ACC112 (cell line): ENCODE measurements around the gene MAP4K4.
A peak's percentile ranks its signal among the peaks of the same experiment; 100 is the strongest.

Experiments
- H2AFZ ChIP-seq: fragments of 200-600 bp; sonication (generic); one replicate; pipeline ENCODE4 v1.6.0; 2017; ENCODE audit warnings: antibody characterized with exemption, low read length; ENCODE audit not compliant: unreplicated experiment
- H3K27ac ChIP-seq: fragments of 200-600 bp; sonication (generic); 2 replicates; pipeline ENCODE4 v1.5.1; 2014; ENCODE audit warnings: low read depth, mild to moderate bottlenecking, antibody characterized with exemption, low read length, moderate library complexity
- H3K27me3 ChIP-seq: fragments of 200-600 bp; sonication (generic); 2 replicates; pipeline ENCODE4 v1.6.1; 2014; ENCODE audit warnings: mild to moderate bottlenecking, antibody characterized with exemption, low read length, moderate library complexity, mixed read lengths; ENCODE audit not compliant: insufficient read depth
- H3K36me3 ChIP-seq: fragments of 200-600 bp; sonication (generic); 2 replicates; pipeline ENCODE4 v1.6.1; 2016; ENCODE audit warnings: mild to moderate bottlenecking, antibody characterized with exemption, low read length, moderate library complexity, mixed read lengths; ENCODE audit not compliant: insufficient read depth
- H3K4me1 ChIP-seq: fragments of 200-600 bp; sonication (generic); one replicate; pipeline ENCODE4 v1.6.1; 2016; ENCODE audit warnings: low read length, mixed read lengths; ENCODE audit not compliant: insufficient read depth, unreplicated experiment, control insufficient read depth
- H3K4me3 ChIP-seq: fragments of 200-600 bp; sonication (generic); 2 replicates; pipeline ENCODE4 v1.5.1; 2014; ENCODE audit warnings: mild to moderate bottlenecking, low read depth, low read length
- H3K79me2 ChIP-seq: fragments of 200-600 bp; sonication (generic); one replicate; pipeline ENCODE4 v1.6.0; 2016; ENCODE audit warnings: low read length; ENCODE audit not compliant: control insufficient read depth, unreplicated experiment, insufficient read depth

Gene MAP4K4

DNA sequence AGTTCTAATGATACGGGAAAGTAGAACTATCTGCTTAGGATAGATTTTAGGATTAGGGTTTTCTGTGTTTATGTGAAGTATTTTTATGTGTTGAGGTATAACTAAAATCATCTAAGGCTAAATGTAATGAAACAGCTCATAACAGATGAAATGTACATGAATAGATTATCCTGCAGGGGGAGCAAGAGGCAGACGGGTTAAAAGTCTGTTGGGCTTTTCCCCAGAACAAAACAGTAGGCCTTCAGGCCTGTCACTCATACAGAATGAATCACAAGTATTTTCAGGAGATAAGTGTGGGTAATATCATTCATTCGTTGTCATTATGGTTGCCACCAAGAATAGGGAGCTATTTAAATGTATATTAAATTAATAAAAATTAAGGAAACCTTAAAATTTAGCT lies 186.4 kb downstream of the MAP4K4 start:
- peaks cover 58% of the 10 kb centered on the region for H3K36me3 ChIP-seq
- peaks cover 16% of the 10 kb centered on the region for H3K79me2 ChIP-seq
- peak overlapping the region; percentile 25 for H3K27ac ChIP-seq
- no peak overlapping the region for H3K4me3 ChIP-seq
- H3K27me3 ChIP-seq = no peaks in the 10 kb centered on the region
- no peak overlapping the region for H2AFZ ChIP-seq
- peaks cover 30% of the 10 kb centered on the region for H3K4me1 ChIP-seq

DNA sequence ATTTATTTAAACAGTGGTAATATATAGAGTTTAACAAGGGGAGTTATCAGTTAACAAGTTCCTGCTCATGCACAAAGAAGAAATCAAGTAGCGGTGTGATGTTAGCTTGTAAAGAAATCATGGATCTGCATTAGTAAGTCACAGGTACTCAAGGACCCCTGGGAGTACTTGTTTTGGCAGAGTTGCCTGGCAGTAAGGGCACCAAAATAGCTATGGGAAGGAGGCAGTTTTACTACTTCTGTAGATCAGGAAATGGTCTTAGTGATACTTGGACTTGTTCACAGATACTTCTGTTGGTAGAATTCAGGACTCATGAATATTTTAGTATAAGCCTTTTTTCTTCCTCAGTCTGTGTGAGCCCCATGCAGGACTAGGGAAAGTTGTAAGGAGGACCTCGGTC lies 186.9 kb downstream of the MAP4K4 start:
- no peak overlapping the region for H3K4me3 ChIP-seq
- peaks cover 16% of the 10 kb centered on the region for H3K79me2 ChIP-seq
- H2AFZ ChIP-seq = no peak overlapping the region
- H3K27me3 ChIP-seq = no peaks in the 10 kb centered on the region
- peak overlapping the region; percentile 25 for H3K27ac ChIP-seq
- H3K36me3 ChIP-seq = peaks cover 63% of the 10 kb centered on the region
- peaks cover 30% of the 10 kb centered on the region for H3K4me1 ChIP-seq

DNA sequence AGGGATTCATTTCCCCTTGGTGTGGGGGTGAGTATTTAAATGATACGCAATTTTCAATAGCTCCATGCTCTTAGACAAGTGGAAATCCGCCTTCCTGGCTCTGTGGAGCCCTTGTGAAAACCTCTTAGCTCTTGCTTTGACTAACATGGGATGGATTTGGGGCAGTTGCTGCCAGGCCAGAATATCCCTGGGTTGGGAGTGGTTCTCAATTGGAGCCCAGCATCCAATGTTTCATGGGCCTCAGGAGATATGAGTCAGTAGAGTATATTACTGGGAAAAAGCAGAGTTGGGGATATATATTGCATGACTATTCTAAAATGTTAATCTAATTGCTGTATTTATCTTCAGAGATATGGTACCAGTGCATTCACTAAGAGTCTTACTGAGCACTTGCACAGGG lies 189.8 kb downstream of the MAP4K4 start:
- H3K27ac ChIP-seq = no peak overlapping the region
- H2AFZ ChIP-seq = no peak overlapping the region
- H3K4me3 ChIP-seq = no peak overlapping the region
- H3K36me3 ChIP-seq = peaks cover 70% of the 10 kb centered on the region
- H3K4me1 ChIP-seq = peaks cover 10% of the 10 kb centered on the region
- H3K79me2 ChIP-seq = peaks cover 3% of the 10 kb centered on the region
- H3K27me3 ChIP-seq = no peaks in the 10 kb centered on the region

GRCh38 chr2:101889460-101890098 lies 192.1 kb downstream of the MAP4K4 start:
- Histone ChIP-seq H3K27me3 (no peaks in the 10 kb centered on the region), H3K4me3 (no peak overlapping the region), H3K79me2 (no peaks in the 10 kb centered on the region), H3K36me3 (peaks cover 71% of the 10 kb centered on the region), H3K4me1 (no peaks in the 10 kb centered on the region), H2AFZ (no peak overlapping the region), H3K27ac (no peak overlapping the region)

- Histone ChIP-seq H2AFZ (no peak overlapping the region), H3K4me3 (no peak overlapping the region), H3K79me2 (no peaks in the 10 kb centered on the region), H3K27me3 (no peaks in the 10 kb centered on the region), H3K36me3 (peaks cover 67% of the 10 kb centered on the region), H3K4me1 (no peaks in the 10 kb centered on the region), H3K27ac (no peak overlapping the region)
These were observed 194.9 kb downstream of the MAP4K4 start for GRCh38 chr2:101892377-101892776.

- H3K4me3 ChIP-seq = no peak overlapping the region
- no peak overlapping the region for H3K27ac ChIP-seq
- no peaks in the 10 kb centered on the region for H3K27me3 ChIP-seq
- no peak overlapping the region for H2AFZ ChIP-seq
- no peaks in the 10 kb centered on the region for H3K79me2 ChIP-seq
- no peaks in the 10 kb centered on the region for H3K4me1 ChIP-seq
- peaks cover 57% of the 10 kb centered on the region for H3K36me3 ChIP-seq
These were observed 196.3 kb downstream of the MAP4K4 start for GRCh38 chr2:101893681-101894381.

GRCh38 chr2:101895039-101895438 lies 197.5 kb downstream of the MAP4K4 start:
- Histone ChIP-seq H3K36me3 (peaks cover 45% of the 10 kb centered on the region), H3K4me3 (no peak overlapping the region), H2AFZ (no peak overlapping the region), H3K27ac (no peak overlapping the region), H3K4me1 (no peaks in the 10 kb centered on the region), H3K27me3 (no peaks in the 10 kb centered on the region), H3K79me2 (no peaks in the 10 kb centered on the region)

GRCh38 chr2:101895819-101896322 lies 198.4 kb downstream of the MAP4K4 start:
- Histone ChIP-seq H2AFZ (no peak overlapping the region), H3K4me1 (no peaks in the 10 kb centered on the region), H3K79me2 (no peaks in the 10 kb centered on the region), H3K36me3 (peaks cover 45% of the 10 kb centered on the region), H3K27me3 (no peaks in the 10 kb centered on the region), H3K27ac (no peak overlapping the region), H3K4me3 (no peak overlapping the region)

DNA sequence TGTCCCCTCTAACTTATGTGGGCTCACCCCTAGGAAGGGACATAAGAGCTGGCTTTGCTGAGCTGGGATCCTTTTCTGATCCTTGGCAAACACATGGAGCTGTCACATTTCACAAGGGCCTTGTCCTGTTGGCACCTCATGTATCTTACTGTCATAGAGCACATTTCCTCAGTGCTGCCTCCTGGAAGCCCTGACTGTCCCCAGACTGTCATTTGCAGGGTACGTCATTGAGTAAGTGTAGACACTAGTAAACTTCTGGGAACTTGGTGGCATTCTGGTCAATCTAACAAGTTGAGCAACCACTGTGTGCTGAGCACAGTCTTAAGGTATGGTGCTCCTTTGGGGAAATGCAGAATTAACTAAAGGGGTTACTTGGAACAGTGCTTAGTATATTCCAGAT lies 199.8 kb downstream of the MAP4K4 start:
- Histone ChIP-seq H3K36me3 (peaks cover 37% of the 10 kb centered on the region), H3K4me3 (no peak overlapping the region), H3K27ac (no peak overlapping the region), H3K27me3 (no peaks in the 10 kb centered on the region), H3K4me1 (no peaks in the 10 kb centered on the region), H3K79me2 (no peaks in the 10 kb centered on the region), H2AFZ (no peak overlapping the region)

DNA sequence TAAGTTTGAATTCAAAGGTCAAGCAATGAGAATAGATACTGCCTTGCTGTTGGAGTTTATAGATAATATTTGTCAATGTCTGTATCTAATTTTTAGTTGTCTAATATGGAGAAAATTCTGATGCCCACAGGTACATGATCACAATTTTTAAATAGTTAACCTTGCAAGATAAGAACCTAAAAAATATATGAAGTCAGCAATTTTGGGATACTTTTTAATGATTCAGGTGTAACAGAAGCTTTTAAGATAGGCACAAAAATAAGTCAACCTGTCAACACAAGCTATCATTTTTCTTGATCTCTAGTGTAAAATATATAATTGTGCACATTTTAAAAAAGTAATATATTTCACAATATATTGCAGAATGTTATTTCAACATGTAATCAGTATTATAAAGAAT lies 201.8 kb downstream of the MAP4K4 start:
- Histone ChIP-seq H2AFZ (no peak overlapping the region), H3K79me2 (no peaks in the 10 kb centered on the region), H3K36me3 (peaks cover 21% of the 10 kb centered on the region), H3K4me1 (no peaks in the 10 kb centered on the region), H3K27me3 (no peaks in the 10 kb centered on the region), H3K4me3 (no peak overlapping the region), H3K27ac (no peak overlapping the region)

DNA sequence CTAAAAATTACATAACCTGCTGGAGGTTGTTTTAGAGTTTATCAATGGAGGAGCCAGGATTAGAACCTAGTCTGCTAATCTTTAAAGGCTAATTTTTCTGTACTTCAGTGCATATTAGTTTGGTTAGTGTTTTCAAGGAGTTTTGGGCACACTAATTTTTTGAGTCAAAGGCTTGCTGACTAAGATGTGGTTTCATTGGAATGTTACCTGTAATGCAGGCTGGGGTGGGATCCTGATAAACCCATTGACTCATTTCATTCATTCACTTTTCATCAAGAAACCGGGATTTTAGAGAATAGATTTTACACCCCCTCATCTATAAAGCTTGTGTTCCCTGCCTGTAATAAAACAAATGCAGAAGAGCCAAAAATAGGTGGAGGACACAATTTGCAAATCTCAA lies 202.4 kb downstream of the MAP4K4 start:
- H3K79me2 ChIP-seq = no peaks in the 10 kb centered on the region
- no peak overlapping the region for H2AFZ ChIP-seq
- no peak overlapping the region for H3K27ac ChIP-seq
- H3K27me3 ChIP-seq = no peaks in the 10 kb centered on the region
- peaks cover 15% of the 10 kb centered on the region for H3K36me3 ChIP-seq
- no peaks in the 10 kb centered on the region for H3K4me1 ChIP-seq
- H3K4me3 ChIP-seq = no peak overlapping the region
